WERI-Rb-1 (cell line): ENCODE measurements around the gene MAD1L1.

Experiments used
- DNase-seq: peaks from one replicate; pipeline ENCODE4 v3.0.0-alpha.2; 2020
- H3K27ac ChIP-seq: fragments of 250-450 bp; sonication (Bioruptor Pico); 2 replicates; pipeline ENCODE4 v1.5.1; 2020; ENCODE audit warnings: mild to moderate bottlenecking, moderate library complexity
- H3K27me3 ChIP-seq: fragments of 250-450 bp; sonication (Bioruptor Pico); 2 replicates; pipeline ENCODE4 v1.5.1; 2021; ENCODE audit warnings: mild to moderate bottlenecking, low read depth, moderate library complexity; ENCODE audit not compliant: insufficient read depth, severe bottlenecking
- H3K36me3 ChIP-seq: fragments of 250-450 bp; sonication (Bioruptor Pico); 2 replicates; pipeline ENCODE4 v1.5.1; 2020; ENCODE audit warnings: mild to moderate bottlenecking, moderate library complexity
- H3K4me3 ChIP-seq: 2 replicates; pipeline ENCODE4 v1.5.1; 2011; ENCODE audit warnings: low read depth, mild to moderate bottlenecking, control low read depth, low read length
- H3K9me3 ChIP-seq: fragments of 250-450 bp; sonication (Bioruptor Pico); 2 replicates; pipeline ENCODE4 v1.5.1; 2021; ENCODE audit warnings: mild to moderate bottlenecking, moderate library complexity; ENCODE audit not compliant: severe bottlenecking
- CTCF ChIP-seq: IDR thresholded peaks from 2 replicates; pipeline ENCODE4 v1.5.1; 2011; ENCODE audit warnings: low read depth, mild to moderate bottlenecking, control low read depth, inconsistent platforms, low read length

The MAD1L1 gene

DNA sequence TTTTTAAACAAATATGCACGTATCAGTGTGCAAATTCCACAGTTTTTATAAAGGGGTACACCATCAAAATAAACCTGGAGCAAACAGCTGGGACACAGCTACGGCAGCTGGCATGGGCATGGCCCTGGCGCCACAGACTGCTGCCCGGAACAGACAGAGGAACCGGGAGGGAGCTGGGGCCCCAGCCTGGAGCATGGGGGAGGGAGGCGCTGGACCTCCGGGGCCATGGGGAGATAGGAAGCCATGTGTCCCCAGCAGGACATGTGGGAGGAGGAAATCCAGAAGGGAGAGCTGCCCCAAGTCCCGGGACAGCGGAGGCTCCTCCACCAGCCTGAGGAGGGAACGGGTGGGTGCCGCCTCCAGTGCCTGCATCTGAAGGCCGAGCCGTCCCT, 180.1 kb downstream of the MAD1L1 start:
- no peak for TF ChIP-seq CTCF
- Histone ChIP-seq H3K27ac (no peak overlapping the region), H3K36me3 (peaks cover 6% of the 10 kb centered on the region; the same call in 1 of the 2 replicates), H3K27me3 (no peaks in the 10 kb centered on the region), H3K4me3 (no peak overlapping the region), H3K9me3 (no peaks in the 10 kb centered on the region)
- no peak for DNase-seq

- Histone ChIP-seq H3K36me3 (peaks cover 6% of the 10 kb centered on the region; the same call in 1 of the 2 replicates), H3K27ac (no peak overlapping the region), H3K4me3 (no peak overlapping the region), H3K9me3 (no peaks in the 10 kb centered on the region), H3K27me3 (no peaks in the 10 kb centered on the region)
- peak; percentile 50 for DNase-seq
- TF ChIP-seq CTCF = no peak
Measured at GRCh38 chr7:2051707-2052656, 180.8 kb downstream of the MAD1L1 start.

DNA sequence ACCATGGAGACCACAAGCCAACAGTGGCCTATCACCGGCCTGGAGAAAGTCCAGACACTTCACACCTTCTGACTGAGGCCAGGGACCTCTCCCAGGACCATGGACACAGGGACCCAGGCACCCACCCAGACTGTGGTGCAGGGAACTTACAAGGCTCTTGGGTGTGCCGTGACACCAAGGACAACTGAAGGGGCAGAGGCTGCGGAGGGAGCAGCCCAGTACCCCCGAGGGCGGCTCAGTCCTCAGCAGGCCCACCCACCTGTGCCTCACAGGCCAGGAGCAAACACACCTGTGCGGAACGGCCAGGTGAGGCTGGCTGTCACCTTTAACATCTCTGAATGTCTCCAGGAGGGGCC, 182.3 kb downstream of the MAD1L1 start:
- DNase-seq = no peak
- TF ChIP-seq CTCF = no peak
- H3K27me3 ChIP-seq = no peaks in the 10 kb centered on the region
- no peak overlapping the region for H3K4me3 ChIP-seq
- no peaks in the 10 kb centered on the region for H3K9me3 ChIP-seq
- H3K36me3 ChIP-seq = peaks cover 6% of the 10 kb centered on the region; the same call in 1 of the 2 replicates
- H3K27ac ChIP-seq = no peak overlapping the region

- H3K9me3 ChIP-seq = no peaks in the 10 kb centered on the region
- H3K27me3 ChIP-seq = no peaks in the 10 kb centered on the region
- H3K27ac ChIP-seq = no peak overlapping the region
- no peak for DNase-seq
- TF ChIP-seq CTCF = no peak
- peaks cover 6% of the 10 kb centered on the region; the same call in 1 of the 2 replicates for H3K36me3 ChIP-seq
- no peak overlapping the region for H3K4me3 ChIP-seq
Measured at GRCh38 chr7:2049782-2050510, 182.8 kb downstream of the MAD1L1 start.

GRCh38 chr7:2049111-2049781, 183.5 kb downstream of the MAD1L1 start:
- no peak for TF ChIP-seq CTCF
- no peak overlapping the region for H3K4me3 ChIP-seq
- no peak overlapping the region for H3K27ac ChIP-seq
- H3K9me3 ChIP-seq = no peaks in the 10 kb centered on the region
- H3K36me3 ChIP-seq = peaks cover 3% of the 10 kb centered on the region; the same call in 1 of the 2 replicates
- no peaks in the 10 kb centered on the region for H3K27me3 ChIP-seq
- no peak for DNase-seq
